H9 (cell line): ENCODE data around the gene IQCK. TPM values are rescaled to one million over a fixed set of nuclear protein-coding genes. Genes with fewer than 3 reads are reported as not detected.

ENCODE experiments used
- DNase-seq: peaks from one replicate; pipeline ENCODE4 v3.0.0-alpha.2; 2017
- H2AFZ ChIP-seq: one replicate; pipeline ENCODE4 v1.6.1; 2013; ENCODE audit warnings: mild to moderate bottlenecking, low read length, control low read depth, moderate library complexity
- H2AK5ac ChIP-seq: 2 replicates; pipeline ENCODE4 v1.6.1; 2013; ENCODE audit warnings: low read length, control low read depth, mixed read lengths; ENCODE audit not compliant: insufficient read length
- H2BK120ac ChIP-seq: one replicate; pipeline ENCODE4 v1.6.1; 2013; ENCODE audit warnings: low read depth, mild to moderate bottlenecking, low read length, control low read depth, inconsistent platforms; ENCODE audit not compliant: poor library complexity, severe bottlenecking
- H2BK12ac ChIP-seq: 2 replicates; pipeline ENCODE4 v1.6.1; 2013; ENCODE audit warnings: low read length, control low read depth, mixed read lengths, low read depth; ENCODE audit not compliant: insufficient read length
- H2BK15ac ChIP-seq: 2 replicates; pipeline ENCODE4 v1.6.1; 2013; ENCODE audit warnings: low read depth, low read length, control low read depth
- H2BK20ac ChIP-seq: one replicate; pipeline ENCODE4 v1.6.1; 2013; ENCODE audit warnings: low read depth, mild to moderate bottlenecking, low read length, control low read depth, inconsistent platforms; ENCODE audit not compliant: poor library complexity, severe bottlenecking
- H2BK5ac ChIP-seq: 2 replicates; pipeline ENCODE4 v1.6.1; 2013; ENCODE audit warnings: low read length, control low read depth, mixed read lengths; ENCODE audit not compliant: insufficient read length
- H3K14ac ChIP-seq: 2 replicates; pipeline ENCODE4 v1.6.1; 2013; ENCODE audit warnings: low read length, control low read depth; ENCODE audit not compliant: insufficient read depth
- H3K18ac ChIP-seq: 2 replicates; pipeline ENCODE4 v1.6.1; 2013; ENCODE audit warnings: low read depth, mild to moderate bottlenecking, mixed read lengths, low read length, control low read depth; ENCODE audit not compliant: insufficient read length
- H3K23ac ChIP-seq: 2 replicates; pipeline ENCODE4 v1.6.1; 2013; ENCODE audit warnings: low read length, control low read depth, mixed read lengths, low read depth; ENCODE audit not compliant: insufficient read length
- H3K23me2 ChIP-seq: 2 replicates; pipeline ENCODE4 v1.6.1; 2013; ENCODE audit warnings: low read depth, mild to moderate bottlenecking, mixed read lengths, low read length, control low read depth; ENCODE audit not compliant: insufficient read length, poor library complexity, severe bottlenecking
- H3K27ac ChIP-seq: 2 replicates; pipeline ENCODE4 v1.5.1; 2013; ENCODE audit warnings: low read length, control low read depth, mixed read lengths, low read depth; ENCODE audit not compliant: insufficient read length
- H3K27me3 ChIP-seq: 2 replicates; pipeline ENCODE4 v1.6.1; 2013; ENCODE audit warnings: low read length, control low read depth, inconsistent platforms; ENCODE audit not compliant: insufficient read depth
- H3K4ac ChIP-seq: 2 replicates; pipeline ENCODE4 v1.6.1; 2013; ENCODE audit warnings: low read depth, mild to moderate bottlenecking, control low read depth, inconsistent platforms, low read length, moderate library complexity
- H3K4me1 ChIP-seq: 2 replicates; pipeline ENCODE4 v1.6.1; 2013; ENCODE audit warnings: low read length, control low read depth, inconsistent platforms; ENCODE audit not compliant: insufficient read depth
- H3K4me2 ChIP-seq: 2 replicates; pipeline ENCODE4 v1.6.1; 2013; ENCODE audit warnings: low read length, control low read depth, mixed read lengths; ENCODE audit not compliant: insufficient read length, insufficient read depth
- H3K56ac ChIP-seq: 2 replicates; pipeline ENCODE4 v1.6.1; 2013; ENCODE audit warnings: low read depth, mild to moderate bottlenecking, mixed read lengths, low read length, control low read depth; ENCODE audit not compliant: insufficient read length
- H3K79me1 ChIP-seq: 2 replicates; pipeline ENCODE4 v1.6.1; 2013; ENCODE audit warnings: low read depth, mild to moderate bottlenecking, moderate library complexity, low read length, control low read depth, inconsistent platforms; ENCODE audit not compliant: insufficient read depth, poor library complexity, severe bottlenecking
- H3K79me2 ChIP-seq: 2 replicates; pipeline ENCODE4 v1.6.1; 2013; ENCODE audit warnings: low read length, control low read depth, inconsistent platforms; ENCODE audit not compliant: insufficient read depth
- H3K9ac ChIP-seq: 2 replicates; pipeline ENCODE4 v1.6.1; 2013; ENCODE audit warnings: low read length, control low read depth, mixed read lengths; ENCODE audit not compliant: insufficient read length; ENCODE audit errors: extremely low read depth
- H3K9me3 ChIP-seq: one replicate; pipeline ENCODE4 v1.6.1; 2013; ENCODE audit warnings: low read depth, low read length, inconsistent platforms; ENCODE audit not compliant: control insufficient read depth
- H3T11ph ChIP-seq: one replicate; pipeline ENCODE4 v1.6.1; 2013; ENCODE audit warnings: mild to moderate bottlenecking, low read length, control low read depth, inconsistent platforms
- H4K20me1 ChIP-seq: one replicate; pipeline ENCODE4 v1.6.1; 2013; ENCODE audit not compliant: control insufficient read depth, insufficient read length, insufficient read depth
- H4K5ac ChIP-seq: 2 replicates; pipeline ENCODE4 v1.6.1; 2013; ENCODE audit warnings: low read depth, mild to moderate bottlenecking, mixed read lengths, low read length, control low read depth; ENCODE audit not compliant: insufficient read length
- H4K8ac ChIP-seq: replicated peaks from 2 replicates; pipeline ENCODE4 v1.6.1; 2013; ENCODE audit warnings: low read length, control low read depth, mixed read lengths, low read depth; ENCODE audit not compliant: insufficient read length
- H4K91ac ChIP-seq: 2 replicates; pipeline ENCODE4 v1.6.1; 2013; ENCODE audit warnings: low read depth, mild to moderate bottlenecking, moderate library complexity, mixed read lengths, low read length, control low read depth; ENCODE audit not compliant: insufficient read length
- H3K27ac Mint-ChIP-seq, 3 experiments: 2 replicates in 2 of 3; 3 replicates in 1 of 3; pipeline ENCODE4 v1.8.0; 2020 to 2021; ENCODE audit warnings: mixed read lengths in 3 of 3, mild to moderate bottlenecking in 1 of 3, moderate library complexity in 1 of 3
- H3K27me3 Mint-ChIP-seq: 2 replicates; pipeline ENCODE4 v1.8.0; 2021; ENCODE audit warnings: low read depth, mild to moderate bottlenecking, moderate library complexity, mixed read lengths
- H3K36me3 Mint-ChIP-seq, 3 experiments: 2 replicates in 2 of 3; 3 replicates in 1 of 3; pipeline ENCODE4 v1.8.0; 2020 to 2021; ENCODE audit warnings: low read depth in 3 of 3, mixed read lengths in 3 of 3; ENCODE audit not compliant: insufficient read depth in 1 of 3
- H3K4me1 Mint-ChIP-seq, 2 experiments: 2 replicates each; pipeline ENCODE4 v1.8.0; 2020; ENCODE audit warnings: mixed read lengths in 2 of 2
- H3K4me3 Mint-ChIP-seq, 2 experiments: 2 replicates in 1 of 2; 3 replicates in 1 of 2; pipeline ENCODE4 v1.8.0; 2020 to 2021; ENCODE audit warnings: mild to moderate bottlenecking in 2 of 2, mixed read lengths in 2 of 2, moderate library complexity in 1 of 2
- H3K9me3 Mint-ChIP-seq, 2 experiments: 2 replicates in 1 of 2; 3 replicates in 1 of 2; pipeline ENCODE4 v1.8.0; 2020; ENCODE audit warnings: mild to moderate bottlenecking in 2 of 2, mixed read lengths in 2 of 2, moderate library complexity in 1 of 2
- CTCF ChIP-seq: fragments of 200-600 bp; sonication (generic); conservative IDR thresholded peaks from 3 replicates; pipeline ENCODE4 v1.8.0; 2021; ENCODE audit warnings: antibody characterized with exemption, mild to moderate bottlenecking
- WGBS: extraction: QIAGEN DNeasy Blood & Tissue Kit; methylation state at CpG from one replicate; pipeline ENCODE4 v1.1.7; 2013; ENCODE audit warnings: missing lambda C conversion rate, low lambda C conversion rate, mixed read lengths; ENCODE audit not compliant: insufficient read length; ENCODE audit errors: extremely low coverage; 5-methylcytosine and 5-hydroxymethylcytosine counted together
- total RNA-seq: library from RNA; stranded (reverse); gene quantifications from 2 replicates; pipeline ENCODE4 v1.2.1, GENCODE V29; 2021

IQCK gene
- total RNA-seq, 1 experiment from 2014 or later = 9.0 TPM

GRCh38 chr16:19882646-19883045, 164.6 kb downstream of the IQCK start:
- H3K4me1 Mint-ChIP-seq = peaks cover 45 to 54% of the 10 kb centered on the region in 2 experiments
- no peak for TF ChIP-seq CTCF
- Histone ChIP-seq H4K8ac (no peak overlapping the region), H3K18ac (no peak overlapping the region), H3K14ac (no peak overlapping the region), H2AFZ (no peak overlapping the region), H3K9me3 (no peaks in the 10 kb centered on the region), H3K4me2 (peak overlapping the region; percentile 90), H2AK5ac (no peak overlapping the region), H4K20me1 (no peaks in the 10 kb centered on the region), H4K5ac (no peak overlapping the region), H4K91ac (no peak overlapping the region), H2BK5ac (no peak overlapping the region), H2BK15ac (no peak overlapping the region), H3K79me2 (peaks cover 15% of the 10 kb centered on the region; the same call in 1 of the 2 replicates), H3K4ac (no peak overlapping the region), H3K9ac (peak overlapping the region; percentile 65), H3K27me3 (no peaks in the 10 kb centered on the region; the same call in 1 of the 2 replicates), H3K4me1 (no peaks in the 10 kb centered on the region; the same call in 1 of the 2 replicates), H3K56ac (no peak overlapping the region), H2BK12ac (peak overlapping the region; percentile 31), H3T11ph (no peak overlapping the region), H3K23me2 (peaks cover 20% of the 10 kb centered on the region), H2BK20ac (no peak overlapping the region), H3K27ac (peak overlapping the region; percentile 28), H3K79me1 (peaks cover 15% of the 10 kb centered on the region), H2BK120ac (no peak overlapping the region), H3K23ac (no peak overlapping the region)
- no CpG with 5 or more reads among the region's 3 CpGs for WGBS
- H3K9me3 Mint-ChIP-seq = peaks cover 0 to 3% of the 10 kb centered on the region in 2 experiments; a peak in 1 of 5 replicates
- peak overlapping the region; percentile 74 to 87 for H3K4me3 Mint-ChIP-seq
- H3K27me3 Mint-ChIP-seq = peaks cover 13% of the 10 kb centered on the region
- peaks cover 14 to 29% (median 27%) of the 10 kb centered on the region in 3 experiments for H3K36me3 Mint-ChIP-seq
- H3K27ac Mint-ChIP-seq = peak overlapping the region; percentile 92 to 98 (median 98)
- peak; percentile 48 for DNase-seq
